H1 (cell line): ENCODE data around the gene HMX1. TPM values are rescaled to one million over a fixed set of nuclear protein-coding genes. Genes with fewer than 3 reads are reported as not detected.

ENCODE experiments used
- CTCF ChIA-PET: fragments of 300-600 bp; sonication (Branson Sonifier 250); formaldehyde crosslinking; loops from one replicate; lab custom pipeline; 2021; ENCODE audit not compliant: partially characterized antibody; lab: Charles Lee
- POLR2A ChIA-PET: fragments of 300-600 bp; sonication (Branson Sonifier 250); formaldehyde crosslinking; loops from one replicate; lab custom pipeline; 2021; ENCODE audit warnings: inconsistent platforms; ENCODE audit not compliant: partially characterized antibody; lab: Charles Lee
- DNase-seq, 2 experiments: peaks; one replicate each; pipeline versions ENCODE4 v3.0.0 to v3.0.0-alpha.2; 2010 to 2022; ENCODE audit warnings: low spot score in 2 of 2, low read depth in 1 of 2, mixed read lengths in 1 of 2
- FAIRE-seq: peaks from 2 replicates; lab custom pipeline; 2011; peaks lifted over from hg19 to GRCh38; lab: Jason Lieb, UNC
- H2AFZ ChIP-seq: 2 replicates; pipeline ENCODE4 v1.8.1; 2012; ENCODE audit warnings: low read length, inconsistent platforms
- H2AK5ac ChIP-seq: 2 replicates; pipeline ENCODE4 v1.6.1; 2013; ENCODE audit warnings: low read depth, low read length
- H2BK120ac ChIP-seq: replicated peaks from 2 replicates; pipeline ENCODE3; 2013; ENCODE audit warnings: low read depth, low read length, inconsistent platforms
- H2BK12ac ChIP-seq: 2 replicates; pipeline ENCODE4 v1.6.1; 2013; ENCODE audit warnings: low read depth, low read length
- H2BK15ac ChIP-seq: 2 replicates; pipeline ENCODE4 v1.6.1; 2013; ENCODE audit warnings: low read length
- H2BK20ac ChIP-seq: 2 replicates; pipeline ENCODE4 v1.6.1; 2013; ENCODE audit warnings: low read length
- H2BK5ac ChIP-seq: 2 replicates; pipeline ENCODE4 v1.6.1; 2013; ENCODE audit warnings: low read depth, low read length
- H3K14ac ChIP-seq: 2 replicates; pipeline ENCODE4 v1.6.1; 2013; ENCODE audit warnings: inconsistent platforms; ENCODE audit not compliant: insufficient read length
- H3K18ac ChIP-seq: 2 replicates; pipeline ENCODE4 v1.6.1; 2013; ENCODE audit warnings: low read length; ENCODE audit errors: extremely low read depth
- H3K23ac ChIP-seq: 2 replicates; pipeline ENCODE4 v1.6.1; 2013; ENCODE audit warnings: inconsistent platforms; ENCODE audit not compliant: insufficient read length
- H3K23me2 ChIP-seq: 2 replicates; pipeline ENCODE4 v1.6.1; 2013; ENCODE audit warnings: low read depth, low read length
- H3K27ac ChIP-seq: 2 replicates; pipeline ENCODE4 v1.6.1; 2011; ENCODE audit warnings: low read depth, low read length, inconsistent platforms
- H3K27me3 ChIP-seq, 4 experiments: replicated peaks in 1 of 4; 1 replicate in 1 of 4; 2 replicates in 3 of 4; pipeline versions ENCODE4 v1.6.1 to v1.8.1; 2011 to 2013; ENCODE audit warnings: low read length in 3 of 4, mild to moderate bottlenecking in 3 of 4, inconsistent platforms in 2 of 4, mixed read lengths in 2 of 4, moderate library complexity in 1 of 4; ENCODE audit not compliant: control insufficient read depth in 3 of 4, insufficient read depth in 3 of 4; ENCODE audit errors: extremely low read depth in 1 of 4
- H3K36me3 ChIP-seq, 4 experiments: 2 replicates each; pipeline versions ENCODE4 v1.6.1 to v1.8.1; 2011 to 2013; ENCODE audit warnings: mild to moderate bottlenecking in 4 of 4, low read length in 3 of 4, moderate library complexity in 2 of 4, control low read depth in 1 of 4, inconsistent platforms in 1 of 4; ENCODE audit not compliant: insufficient read depth in 4 of 4, control insufficient read depth in 2 of 4
- H3K4ac ChIP-seq: replicated peaks from 2 replicates; pipeline ENCODE3; 2013; ENCODE audit warnings: low read length, low read depth, mixed read lengths, inconsistent platforms; ENCODE audit not compliant: insufficient read length
- H3K4me1 ChIP-seq, 4 experiments: replicated peaks in 1 of 4; 1 replicate in 1 of 4; 2 replicates in 3 of 4; pipeline versions ENCODE4 v1.6.1 to v1.8.1; 2011 to 2013; ENCODE audit warnings: low read length in 3 of 4, inconsistent platforms in 2 of 4, mixed read lengths in 1 of 4; ENCODE audit not compliant: insufficient read depth in 4 of 4, control insufficient read depth in 3 of 4
- H3K4me2 ChIP-seq, 2 experiments: 2 replicates each; pipeline versions ENCODE4 v1.6.1 to v1.8.1; 2011 to 2013; ENCODE audit warnings: low read depth in 2 of 2, low read length in 2 of 2, control low read depth in 1 of 2, inconsistent platforms in 1 of 2, mild to moderate bottlenecking in 1 of 2; ENCODE audit not compliant: insufficient read depth in 1 of 2
- H3K4me3 ChIP-seq, 4 experiments: fragments of 200-600, 300-600 bp in 1 of 4; sonication (generic), shearing (Covaris generic), sonication (Bioruptor Twin) in 1 of 4; 2 replicates each; pipeline versions ENCODE4 v1.5.1 to v1.8.1; 2011 to 2016; ENCODE audit warnings: low read length in 4 of 4, low read depth in 3 of 4, control low read depth in 2 of 4, inconsistent platforms in 2 of 4, mild to moderate bottlenecking in 2 of 4, mixed read lengths in 1 of 4, moderate library complexity in 1 of 4; ENCODE audit not compliant: insufficient read depth in 2 of 4; ENCODE audit errors: extremely low read depth in 1 of 4
- H3K56ac ChIP-seq: replicated peaks from 2 replicates; pipeline ENCODE3; 2013; ENCODE audit warnings: low read depth, mild to moderate bottlenecking, mixed read lengths, low read length, inconsistent platforms; ENCODE audit not compliant: insufficient read length
- H3K79me1 ChIP-seq: 2 replicates; pipeline ENCODE4 v1.6.1; 2013; ENCODE audit warnings: low read depth, low read length, control low read depth
- H3K79me2 ChIP-seq, 2 experiments: 2 replicates each; pipeline versions ENCODE4 v1.6.1 to v1.8.1; 2012 to 2013; ENCODE audit warnings: low read length in 2 of 2, mild to moderate bottlenecking in 2 of 2, inconsistent platforms in 1 of 2; ENCODE audit not compliant: insufficient read depth in 2 of 2, control insufficient read depth in 1 of 2
- H3K9ac ChIP-seq, 4 experiments: replicated peaks in 1 of 4; 1 replicate in 1 of 4; 2 replicates in 3 of 4; pipeline versions ENCODE4 v1.6.1 to v1.8.1; 2011 to 2013; ENCODE audit warnings: low read depth in 3 of 4, low read length in 3 of 4, control low read depth in 2 of 4, mild to moderate bottlenecking in 2 of 4, moderate library complexity in 2 of 4, inconsistent platforms in 1 of 4; ENCODE audit errors: extremely low read depth in 1 of 4
- H3K9me3 ChIP-seq, 2 experiments: 2 replicates each; pipeline versions ENCODE4 v1.6.1 to v1.8.1; 2012 to 2013; ENCODE audit warnings: mild to moderate bottlenecking in 2 of 2, moderate library complexity in 2 of 2, control low read depth in 1 of 2, inconsistent platforms in 1 of 2, low read depth in 1 of 2, low read length in 1 of 2, mixed read lengths in 1 of 2; ENCODE audit not compliant: insufficient read depth in 2 of 2
- H4K20me1 ChIP-seq, 2 experiments: replicated peaks in 1 of 2; 2 replicates each; pipeline versions ENCODE3 to v1.8.1; 2011 to 2013; ENCODE audit warnings: inconsistent platforms in 2 of 2, low read length in 2 of 2, mild to moderate bottlenecking in 1 of 2; ENCODE audit not compliant: insufficient read depth in 2 of 2, control insufficient read depth in 1 of 2
- H4K5ac ChIP-seq: 2 replicates; pipeline ENCODE4 v1.6.1; 2013; ENCODE audit warnings: low read length, low read depth, mixed read lengths, inconsistent platforms; ENCODE audit not compliant: insufficient read length
- H4K8ac ChIP-seq: 2 replicates; pipeline ENCODE4 v1.8.0; 2013; ENCODE audit warnings: mild to moderate bottlenecking, moderate library complexity, low read length, inconsistent platforms; ENCODE audit not compliant: insufficient read depth; ENCODE audit errors: extremely low read depth
- H4K91ac ChIP-seq: replicated peaks from 2 replicates; pipeline ENCODE3; 2013; ENCODE audit warnings: low read length, mixed read lengths, inconsistent platforms; ENCODE audit not compliant: insufficient read length
- BCL11A ChIP-seq, 2 experiments: IDR thresholded peaks; one replicate each; pipeline ENCODE4 v1.6.1; 2011; ENCODE audit warnings: low read depth in 2 of 2, low read length in 2 of 2, mild to moderate bottlenecking in 2 of 2
- FOSL1 ChIP-seq: IDR thresholded peaks from 2 replicates; pipeline ENCODE4 v1.6.1; 2011; ENCODE audit warnings: mild to moderate bottlenecking, low read depth, low read length, moderate library complexity; ENCODE audit not compliant: insufficient read depth
- GTF2F1 ChIP-seq: IDR thresholded peaks from 2 replicates; pipeline ENCODE4 v1.6.1; 2012; ENCODE audit warnings: low read depth, low read length, improper control_type of control experiment, borderline replicate concordance
- JUN ChIP-seq: IDR thresholded peaks from 2 replicates; pipeline ENCODE4 v1.6.1; 2011; ENCODE audit warnings: low read depth, mild to moderate bottlenecking, improper control_type of control experiment, low read length
- NRF1 ChIP-seq: IDR thresholded peaks from 2 replicates; pipeline ENCODE4 v1.6.1; 2011; ENCODE audit warnings: mild to moderate bottlenecking, low read depth, low read length, improper control_type of control experiment
- PHF8 ChIP-seq: fragments of 200-600 bp; sonication (generic); conservative IDR thresholded peaks from 2 replicates; pipeline ENCODE4 v1.7.1; 2012; ENCODE audit warnings: low read depth, mild to moderate bottlenecking, inconsistent platforms, low read length, moderate library complexity
- POLR2AphosphoS5 ChIP-seq: IDR thresholded peaks from 2 replicates; pipeline ENCODE4 v1.6.1; 2011; ENCODE audit warnings: low read depth, low read length
- SIX5 ChIP-seq: IDR thresholded peaks from 2 replicates; pipeline ENCODE4 v1.6.1; 2011; ENCODE audit warnings: mild to moderate bottlenecking, low read depth, low read length
- SUZ12 ChIP-seq: fragments of 200-600 bp; sonication (generic); IDR thresholded peaks from 2 replicates; pipeline ENCODE4 v1.6.1; 2012; ENCODE audit warnings: mild to moderate bottlenecking, inconsistent platforms, low read length, moderate library complexity, mixed read lengths
- TAF7 ChIP-seq: optimal IDR thresholded peaks from 2 replicates; pipeline ENCODE3; 2011; ENCODE audit warnings: low read depth, mild to moderate bottlenecking, inconsistent platforms, low read length, moderate library complexity, borderline replicate concordance
- YY1 ChIP-seq: IDR thresholded peaks from 2 replicates; pipeline ENCODE4 v1.6.1; 2011; ENCODE audit warnings: low read depth, mild to moderate bottlenecking, low read length
- ZNF274 ChIP-seq: IDR thresholded peaks from 2 replicates; pipeline ENCODE4 v1.7.0; 2012; ENCODE audit warnings: low read length, borderline replicate concordance; ENCODE audit errors: extremely low read depth
- WGBS, 2 experiments: shearing (Covaris generic) in 1 of 2; methylation state at CpG; one replicate each; pipeline versions ENCODE4 v1.1.6 to v1.1.7; 2013 to 2015; ENCODE audit warnings: low lambda C conversion rate in 2 of 2, mixed read lengths in 2 of 2, inconsistent platforms in 1 of 2, low coverage in 1 of 2, missing lambda C conversion rate in 1 of 2; ENCODE audit not compliant: insufficient replicate concordance in 2 of 2, insufficient coverage in 1 of 2, insufficient read length in 1 of 2; ENCODE audit errors: extremely low coverage in 1 of 2, missing lambda C conversion rate in 1 of 2; 5-methylcytosine and 5-hydroxymethylcytosine counted together
- polyA plus RNA-seq, 7 experiments: library from polyadenylated mRNA; depleted of rRNA in 3 of 7; stranded (reverse) in 5 of 7; unstranded in 2 of 7; fragments of >200 nt in 5 of 7; fragments of 200-250 nt in 2 of 7; gene quantifications; 1 replicate in 5 of 7; 2 replicates in 1 of 7; 4 replicates in 1 of 7; pipeline versions ENCODE4 v1.2.1 to v1.2.3, GENCODE V29; 2011 to 2013; ENCODE audit warnings: missing spikeins in 2 of 7, mixed read lengths in 2 of 7
- total RNA-seq: library from RNA; stranded (reverse); fragmentation: NEBNext Ultra II Directional; extraction: Animal tissue kit (Norgen Biotek cat#: 25700); gene quantifications from 2 replicates; pipeline ENCODE4 v1.2.1, GENCODE V29; 2021
- TF ChIP-seq, protein P1 (sequence below): IDR thresholded peaks from 2 replicates; pipeline ENCODE4 v1.6.1; 2012; ENCODE audit warnings: inconsistent platforms
- TF ChIP-seq, protein P2 (sequence below): IDR thresholded peaks from 2 replicates; pipeline ENCODE4 v1.6.1; 2011; ENCODE audit warnings: low read length, improper control_type of control experiment

HMX1 gene
- total and polyA plus RNA-seq, 2 of the 8 experiments (the other 6 are each of a cell fraction or from before 2014, with no cell fraction given): 0.26 TPM; not detected in 1

DNA sequence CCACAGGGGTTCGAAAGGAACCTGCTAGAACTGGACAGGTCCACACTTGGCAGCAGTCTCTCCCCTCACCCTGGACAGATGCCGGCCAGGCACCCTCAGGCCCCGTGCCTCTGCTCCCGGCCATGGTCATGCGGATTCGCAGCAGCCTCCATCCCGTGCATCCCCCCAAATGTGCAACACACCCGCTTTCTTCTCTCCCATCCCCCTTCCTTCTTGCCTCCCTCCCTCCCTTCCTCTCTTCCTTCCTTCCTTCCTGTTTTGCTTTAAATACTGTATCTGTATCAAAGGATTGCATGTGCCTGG lies 35.0 kb upstream of the HMX1 start:
- H3K23me2 ChIP-seq: no peaks in the 10 kb centered on the region
- H3K36me3 ChIP-seq: no peaks in the 10 kb centered on the region
- H3K14ac ChIP-seq: no peak overlapping the region
- H2AFZ ChIP-seq: no peak overlapping the region
- H3K4ac ChIP-seq: no peak overlapping the region
- no peak overlapping the region for H3K9ac ChIP-seq
- no peak overlapping the region for H2AK5ac ChIP-seq
- H2BK120ac ChIP-seq: no peak overlapping the region
- H4K20me1 ChIP-seq: no peaks in the 10 kb centered on the region
- FAIRE-seq: no peak
- H4K8ac ChIP-seq: no peak overlapping the region
- H2BK12ac ChIP-seq: no peak overlapping the region
- ChIA-PET POLR2A (no interaction called here), CTCF (interaction anchor here (2.2 kb wide), 1 partner anchor 19 kb away, joined by 7 read pairs; no protein-coding TSS in a partner anchor)
- WGBS, 2 experiments: 90% methylated on average over 8 of the region's 8 CpGs; no CpG with 5 or more reads in 1 of the 2 experiments
- H3K79me2 ChIP-seq: no peaks in the 10 kb centered on the region
- H3K23ac ChIP-seq: no peak overlapping the region
- H2BK20ac ChIP-seq: no peak overlapping the region
- no peak for DNase-seq
- H3K18ac ChIP-seq: no peak overlapping the region
- no peak overlapping the region for H4K91ac ChIP-seq
- H3K27me3 ChIP-seq: no peaks in the 10 kb centered on the region; a peak in 1 of 7 replicates
- no peak for TF ChIP-seq YY1
- TF ChIP-seq, protein P1, sequence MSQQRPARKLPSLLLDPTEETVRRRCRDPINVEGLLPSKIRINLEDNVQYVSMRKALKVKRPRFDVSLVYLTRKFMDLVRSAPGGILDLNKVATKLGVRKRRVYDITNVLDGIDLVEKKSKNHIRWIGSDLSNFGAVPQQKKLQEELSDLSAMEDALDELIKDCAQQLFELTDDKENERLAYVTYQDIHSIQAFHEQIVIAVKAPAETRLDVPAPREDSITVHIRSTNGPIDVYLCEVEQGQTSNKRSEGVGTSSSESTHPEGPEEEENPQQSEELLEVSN: no peak
- TF ChIP-seq BCL11A (IDR thresholded peaks at IDR 0.05; ENCODE audit: low read depth in 2 of 2, low read length in 2 of 2): no peak
- TF ChIP-seq POLR2AphosphoS5: no peak
- no peak for TF ChIP-seq NRF1
- TF ChIP-seq SUZ12: no peak
- TF ChIP-seq, protein P2, sequence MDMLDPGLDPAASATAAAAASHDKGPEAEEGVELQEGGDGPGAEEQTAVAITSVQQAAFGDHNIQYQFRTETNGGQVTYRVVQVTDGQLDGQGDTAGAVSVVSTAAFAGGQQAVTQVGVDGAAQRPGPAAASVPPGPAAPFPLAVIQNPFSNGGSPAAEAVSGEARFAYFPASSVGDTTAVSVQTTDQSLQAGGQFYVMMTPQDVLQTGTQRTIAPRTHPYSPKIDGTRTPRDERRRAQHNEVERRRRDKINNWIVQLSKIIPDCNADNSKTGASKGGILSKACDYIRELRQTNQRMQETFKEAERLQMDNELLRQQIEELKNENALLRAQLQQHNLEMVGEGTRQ: no peak
- TF ChIP-seq FOSL1: no peak
- TF ChIP-seq PHF8: no peak
- no peak for TF ChIP-seq TAF7
- no peak for TF ChIP-seq JUN
- no peak for TF ChIP-seq ZNF274
- no peak for TF ChIP-seq GTF2F1
- no peak for TF ChIP-seq SIX5
- H3K9me3 ChIP-seq: peaks cover 8 to 27% of the 10 kb centered on the region in 2 experiments
- H3K56ac ChIP-seq: no peak overlapping the region
- H2BK5ac ChIP-seq: no peak overlapping the region
- no peak overlapping the region for H3K4me3 ChIP-seq
- no peaks in the 10 kb centered on the region for H3K79me1 ChIP-seq
- no peaks in the 10 kb centered on the region for H3K4me1 ChIP-seq
- no peak overlapping the region for H4K5ac ChIP-seq
- no peak overlapping the region for H3K4me2 ChIP-seq
- no peak overlapping the region for H2BK15ac ChIP-seq
- H3K27ac ChIP-seq: no peak overlapping the region
